MM.1S (cell line): ENCODE data around the gene NUP98.
"Not testable (repeated sequence)": the region's sequence is repeated elsewhere in the genome, so short reads cannot be mapped to it uniquely, and the experiment has no call there.

ENCODE experiments used
- DNase-seq: peaks from one replicate; pipeline ENCODE4 v3.0.0-alpha.2; 2015
- H2AFZ ChIP-seq: fragments of 300-600 bp; sonication (generic); 2 replicates; pipeline ENCODE4 v1.6.0; 2016; ENCODE audit warnings: antibody characterized with exemption, low read length
- H3F3A ChIP-seq: fragments of 300-600 bp; sonication (generic); 2 replicates; pipeline ENCODE4 v1.6.1; 2016; ENCODE audit warnings: mild to moderate bottlenecking, antibody characterized with exemption, low read length, moderate library complexity, mixed read lengths; ENCODE audit not compliant: insufficient read depth
- H3K27ac ChIP-seq: fragments of 300-600 bp; sonication (generic); 2 replicates; pipeline ENCODE4 v1.5.1; 2016; ENCODE audit warnings: mild to moderate bottlenecking, low read length
- H3K27me3 ChIP-seq: fragments of 300-600 bp; sonication (generic); replicated peaks from 2 replicates; pipeline ENCODE4 v1.6.0; 2016; ENCODE audit warnings: low read length; ENCODE audit not compliant: insufficient read depth
- H3K36me3 ChIP-seq: fragments of 300-600 bp; sonication (generic); replicated peaks from 2 replicates; pipeline ENCODE4 v1.6.1; 2016; ENCODE audit warnings: mild to moderate bottlenecking, low read length, mixed read lengths; ENCODE audit not compliant: insufficient read depth
- H3K4me1 ChIP-seq: fragments of 300-600 bp; sonication (generic); 2 replicates; pipeline ENCODE4 v1.6.1; 2016; ENCODE audit warnings: low read length, mixed read lengths
- H3K4me2 ChIP-seq: fragments of 300-600 bp; sonication (generic); 2 replicates; pipeline ENCODE4 v1.6.0; 2016; ENCODE audit warnings: low read depth, low read length
- H3K4me3 ChIP-seq: fragments of 300-600 bp; sonication (generic); 2 replicates; pipeline ENCODE4 v1.5.1; 2016; ENCODE audit warnings: low read length, mixed read lengths
- H3K79me2 ChIP-seq: fragments of 300-600 bp; sonication (generic); 2 replicates; pipeline ENCODE4 v1.6.1; 2016; ENCODE audit warnings: mixed run types, low read length, mixed read lengths
- H3K9ac ChIP-seq: fragments of 300-600 bp; sonication (generic); 2 replicates; pipeline ENCODE4 v1.6.1; 2016; ENCODE audit warnings: low read length, mixed read lengths
- H3K9me2 ChIP-seq: fragments of 300-600 bp; sonication (generic); replicated peaks from 2 replicates; pipeline ENCODE4 v1.6.1; 2016; ENCODE audit warnings: mild to moderate bottlenecking, low read length, mixed read lengths; ENCODE audit not compliant: insufficient read depth
- H3K9me3 ChIP-seq: fragments of 300-600 bp; sonication (generic); replicated peaks from 2 replicates; pipeline ENCODE4 v1.6.1; 2016; ENCODE audit warnings: mild to moderate bottlenecking, low read length, mixed read lengths; ENCODE audit not compliant: insufficient read depth
- H4K20me1 ChIP-seq: fragments of 300-600 bp; sonication (generic); 2 replicates; pipeline ENCODE4 v1.6.1; 2016; ENCODE audit warnings: mild to moderate bottlenecking, low read length, moderate library complexity, mixed read lengths; ENCODE audit not compliant: insufficient read depth
- CTCF ChIP-seq: fragments of 300-600 bp; sonication (generic); IDR thresholded peaks from 2 replicates; pipeline ENCODE4 v1.5.1; 2016; ENCODE audit warnings: antibody characterized with exemption, low read length, mixed read lengths
- EZH2 ChIP-seq: fragments of 300-600 bp; sonication (generic); optimal IDR thresholded peaks from 2 replicates; pipeline ENCODE3; 2017; ENCODE audit warnings: low read depth, mild to moderate bottlenecking, antibody characterized with exemption, low read length, mixed read lengths
- EZH2phosphoT487 ChIP-seq: fragments of 300-600 bp; sonication (generic); IDR thresholded peaks from 2 replicates; pipeline ENCODE4 v1.6.1; 2018; ENCODE audit warnings: antibody characterized with exemption, low read length

Gene NUP98

GRCh38 chr11:3816673-3817072, 19.3 kb upstream of the NUP98 start:
- TF ChIP-seq CTCF, result no peak
- no peak for TF ChIP-seq EZH2phosphoT487
- TF ChIP-seq EZH2, result no peak

GRCh38 chr11:3815845-3816244, 18.5 kb upstream of the NUP98 start:
- Histone ChIP-seq H3K27me3 (no peaks in the 10 kb centered on the region), H2AFZ (no peak overlapping the region), H3K27ac (no peak overlapping the region), H3K79me2 (no peaks in the 10 kb centered on the region), H3K4me1 (no peaks in the 10 kb centered on the region), H3K36me3 (no peaks in the 10 kb centered on the region), H3K4me3 (no peak overlapping the region), H4K20me1 (no peaks in the 10 kb centered on the region), H3K9ac (no peak overlapping the region), H3K4me2 (no peak overlapping the region), H3K9me3 (no peaks in the 10 kb centered on the region), H3F3A (no peaks in the 10 kb centered on the region), H3K9me2 (no peaks in the 10 kb centered on the region)
- no peak for DNase-seq
- TF ChIP-seq EZH2 (no peak), EZH2phosphoT487 (no peak), CTCF (no peak)

More at GRCh38 chr11:3816673-3817072, 19.3 kb upstream of the NUP98 start:
- H3K4me1 ChIP-seq, result no peaks in the 10 kb centered on the region
- no peaks in the 10 kb centered on the region for H3K36me3 ChIP-seq
- no peak overlapping the region for H2AFZ ChIP-seq
- no peaks in the 10 kb centered on the region for H3K9me2 ChIP-seq
- H3K27me3 ChIP-seq, result no peaks in the 10 kb centered on the region
- H3K27ac ChIP-seq, result no peak overlapping the region
- H3K9me3 ChIP-seq, result no peaks in the 10 kb centered on the region
- H4K20me1 ChIP-seq, result no peaks in the 10 kb centered on the region
- DNase-seq, result no peak
- no peaks in the 10 kb centered on the region for H3F3A ChIP-seq
- H3K79me2 ChIP-seq, result no peaks in the 10 kb centered on the region
- no peak overlapping the region for H3K9ac ChIP-seq
- H3K4me3 ChIP-seq, result no peak overlapping the region
- no peak overlapping the region for H3K4me2 ChIP-seq

- not testable (repeated sequence) for H3F3A ChIP-seq, H3K79me2 ChIP-seq, H3K9me2 ChIP-seq, H3K36me3 ChIP-seq, H3K27me3 ChIP-seq, H3K4me3 ChIP-seq, H3K9ac ChIP-seq, H3K4me1 ChIP-seq, H2AFZ ChIP-seq, H4K20me1 ChIP-seq, H3K4me2 ChIP-seq, H3K27ac ChIP-seq, DNase-seq, H3K9me3 ChIP-seq
These were observed 17.5 kb upstream of the NUP98 start for GRCh38 chr11:3814832-3815231.

GRCh38 chr11:3810951-3811350, 13.6 kb upstream of the NUP98 start:
- H3K9me3 ChIP-seq, result no peaks in the 10 kb centered on the region
- no peak for TF ChIP-seq CTCF
- TF ChIP-seq EZH2phosphoT487, result no peak
- no peak for TF ChIP-seq EZH2
- H3F3A ChIP-seq, result peaks cover 12% of the 10 kb centered on the region; the same call in 1 of the 2 replicates
- H3K4me1 ChIP-seq, result no peaks in the 10 kb centered on the region
- H3K27ac ChIP-seq, result no peak overlapping the region
- no peak for DNase-seq
- H3K4me2 ChIP-seq, result no peak overlapping the region
- H3K27me3 ChIP-seq, result no peaks in the 10 kb centered on the region
- H4K20me1 ChIP-seq, result no peaks in the 10 kb centered on the region
- no peaks in the 10 kb centered on the region for H3K9me2 ChIP-seq
- no peak overlapping the region for H3K9ac ChIP-seq
- H2AFZ ChIP-seq, result no peak overlapping the region
- H3K36me3 ChIP-seq, result no peaks in the 10 kb centered on the region
- peaks cover 4% of the 10 kb centered on the region; the same call in 1 of the 2 replicates for H3K79me2 ChIP-seq
- H3K4me3 ChIP-seq, result no peak overlapping the region
